Measurements from ENCODE around the gene EMILIN1.

DNA sequence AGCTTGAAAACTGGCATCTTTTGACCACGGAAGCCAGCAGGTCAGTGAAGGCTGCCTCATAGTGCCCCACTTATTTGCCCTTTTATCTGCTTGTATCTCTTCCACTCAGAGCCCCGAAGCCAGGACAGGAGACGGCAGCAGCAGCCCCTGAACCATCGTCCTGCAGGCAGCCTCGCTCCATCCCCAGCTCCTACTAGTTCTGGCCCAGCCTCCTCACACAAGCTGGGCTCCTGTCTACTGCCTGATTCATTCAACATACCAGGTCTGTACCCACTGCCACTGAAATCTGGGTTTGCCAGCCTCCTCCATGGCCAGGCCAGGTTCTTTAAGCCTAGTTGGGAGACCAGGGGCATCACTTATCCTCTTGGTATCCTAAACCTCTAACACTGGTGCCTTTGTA lies 11.0 kb upstream of the EMILIN1 start:
- TF ChIP-seq CTCF (IDR thresholded peaks at IDR 0.05; ENCODE audit: insufficient read depth, low read depth, low read length) (no peak), EZH2 (IDR thresholded peaks at IDR 0.05; ENCODE audit: insufficient read depth, low read length) (no peak)

Measured in astrocyte (in vitro differentiated cells and primary cell).